MM.1S (cell line): ENCODE results near the gene ADAMTS17.

Experiments used
- DNase-seq: peaks from one replicate; pipeline ENCODE4 v3.0.0-alpha.2; 2015
- H2AFZ ChIP-seq: fragments of 300-600 bp; sonication (generic); 2 replicates; pipeline ENCODE4 v1.6.0; 2016; ENCODE audit warnings: antibody characterized with exemption, low read length
- H3F3A ChIP-seq: fragments of 300-600 bp; sonication (generic); 2 replicates; pipeline ENCODE4 v1.6.1; 2016; ENCODE audit warnings: mild to moderate bottlenecking, antibody characterized with exemption, low read length, moderate library complexity, mixed read lengths; ENCODE audit not compliant: insufficient read depth
- H3K27ac ChIP-seq: fragments of 300-600 bp; sonication (generic); 2 replicates; pipeline ENCODE4 v1.5.1; 2016; ENCODE audit warnings: mild to moderate bottlenecking, low read length
- H3K27me3 ChIP-seq: fragments of 300-600 bp; sonication (generic); replicated peaks from 2 replicates; pipeline ENCODE4 v1.6.0; 2016; ENCODE audit warnings: low read length; ENCODE audit not compliant: insufficient read depth
- H3K36me3 ChIP-seq: fragments of 300-600 bp; sonication (generic); replicated peaks from 2 replicates; pipeline ENCODE4 v1.6.1; 2016; ENCODE audit warnings: mild to moderate bottlenecking, low read length, mixed read lengths; ENCODE audit not compliant: insufficient read depth
- H3K4me1 ChIP-seq: fragments of 300-600 bp; sonication (generic); 2 replicates; pipeline ENCODE4 v1.6.1; 2016; ENCODE audit warnings: low read length, mixed read lengths
- H3K4me2 ChIP-seq: fragments of 300-600 bp; sonication (generic); 2 replicates; pipeline ENCODE4 v1.6.0; 2016; ENCODE audit warnings: low read depth, low read length
- H3K4me3 ChIP-seq: fragments of 300-600 bp; sonication (generic); 2 replicates; pipeline ENCODE4 v1.5.1; 2016; ENCODE audit warnings: low read length, mixed read lengths
- H3K79me2 ChIP-seq: fragments of 300-600 bp; sonication (generic); 2 replicates; pipeline ENCODE4 v1.6.1; 2016; ENCODE audit warnings: mixed run types, low read length, mixed read lengths
- H3K9ac ChIP-seq: fragments of 300-600 bp; sonication (generic); 2 replicates; pipeline ENCODE4 v1.6.1; 2016; ENCODE audit warnings: low read length, mixed read lengths
- H3K9me2 ChIP-seq: fragments of 300-600 bp; sonication (generic); replicated peaks from 2 replicates; pipeline ENCODE4 v1.6.1; 2016; ENCODE audit warnings: mild to moderate bottlenecking, low read length, mixed read lengths; ENCODE audit not compliant: insufficient read depth
- H3K9me3 ChIP-seq: fragments of 300-600 bp; sonication (generic); replicated peaks from 2 replicates; pipeline ENCODE4 v1.6.1; 2016; ENCODE audit warnings: mild to moderate bottlenecking, low read length, mixed read lengths; ENCODE audit not compliant: insufficient read depth
- H4K20me1 ChIP-seq: fragments of 300-600 bp; sonication (generic); 2 replicates; pipeline ENCODE4 v1.6.1; 2016; ENCODE audit warnings: mild to moderate bottlenecking, low read length, moderate library complexity, mixed read lengths; ENCODE audit not compliant: insufficient read depth
- CTCF ChIP-seq: fragments of 300-600 bp; sonication (generic); IDR thresholded peaks from 2 replicates; pipeline ENCODE4 v1.5.1; 2016; ENCODE audit warnings: antibody characterized with exemption, low read length, mixed read lengths
- EZH2 ChIP-seq: fragments of 300-600 bp; sonication (generic); optimal IDR thresholded peaks from 2 replicates; pipeline ENCODE3; 2017; ENCODE audit warnings: low read depth, mild to moderate bottlenecking, antibody characterized with exemption, low read length, mixed read lengths
- EZH2phosphoT487 ChIP-seq: fragments of 300-600 bp; sonication (generic); IDR thresholded peaks from 2 replicates; pipeline ENCODE4 v1.6.1; 2018; ENCODE audit warnings: antibody characterized with exemption, low read length

Gene ADAMTS17

GRCh38 chr15:100263721-100264455, 77.9 kb downstream of the ADAMTS17 start:
- no peaks in the 10 kb centered on the region for H3K9me2 ChIP-seq
- TF ChIP-seq EZH2phosphoT487: no peak
- TF ChIP-seq EZH2: no peak
- TF ChIP-seq CTCF: no peak
- H3F3A ChIP-seq: no peaks in the 10 kb centered on the region
- no peak overlapping the region for H3K9ac ChIP-seq
- H4K20me1 ChIP-seq: no peaks in the 10 kb centered on the region
- H3K79me2 ChIP-seq: no peaks in the 10 kb centered on the region
- H3K4me3 ChIP-seq: no peak overlapping the region
- H3K4me1 ChIP-seq: no peaks in the 10 kb centered on the region
- no peak for DNase-seq
- no peak overlapping the region for H3K4me2 ChIP-seq
- H3K36me3 ChIP-seq: no peaks in the 10 kb centered on the region
- H3K27ac ChIP-seq: no peak overlapping the region
- H3K9me3 ChIP-seq: no peaks in the 10 kb centered on the region
- H2AFZ ChIP-seq: no peak overlapping the region
- no peaks in the 10 kb centered on the region for H3K27me3 ChIP-seq

GRCh38 chr15:100263031-100263430, 78.7 kb downstream of the ADAMTS17 start:
- Histone ChIP-seq H3K27me3 (no peaks in the 10 kb centered on the region), H3K4me1 (no peaks in the 10 kb centered on the region), H3K4me2 (no peak overlapping the region), H3K4me3 (no peak overlapping the region), H3K9me2 (no peaks in the 10 kb centered on the region), H3K79me2 (no peaks in the 10 kb centered on the region), H2AFZ (no peak overlapping the region), H3K9ac (no peak overlapping the region), H4K20me1 (no peaks in the 10 kb centered on the region), H3K9me3 (no peaks in the 10 kb centered on the region), H3K27ac (no peak overlapping the region), H3K36me3 (no peaks in the 10 kb centered on the region), H3F3A (no peaks in the 10 kb centered on the region)
- DNase-seq: no peak
- TF ChIP-seq CTCF (no peak), EZH2 (no peak)

- no peak overlapping the region for H3K4me3 ChIP-seq
- no peaks in the 10 kb centered on the region for H3K9me3 ChIP-seq
- H3F3A ChIP-seq: no peaks in the 10 kb centered on the region
- no peaks in the 10 kb centered on the region for H3K36me3 ChIP-seq
- H3K4me1 ChIP-seq: no peaks in the 10 kb centered on the region
- H3K9ac ChIP-seq: no peak overlapping the region
- no peaks in the 10 kb centered on the region for H3K79me2 ChIP-seq
- H3K27me3 ChIP-seq: no peaks in the 10 kb centered on the region
- no peak overlapping the region for H2AFZ ChIP-seq
- no peaks in the 10 kb centered on the region for H3K9me2 ChIP-seq
- DNase-seq: no peak
- no peak for TF ChIP-seq EZH2
- TF ChIP-seq CTCF: no peak
- no peak for TF ChIP-seq EZH2phosphoT487
- no peaks in the 10 kb centered on the region for H4K20me1 ChIP-seq
- H3K4me2 ChIP-seq: no peak overlapping the region
- no peak overlapping the region for H3K27ac ChIP-seq
Observed at GRCh38 chr15:100261302-100262240, 80.2 kb downstream of the ADAMTS17 start.
